ENCODE data around the gene FAM210A. TPM values are rescaled to one million over a fixed set of nuclear protein-coding genes. Genes with fewer than 3 reads are reported as not detected.

FAM210A gene
- total RNA-seq, 1 experiment from 2014 or later = 17.1 TPM

- POLR2A ChIA-PET = no interaction called here
- TF ChIP-seq, protein P1, sequence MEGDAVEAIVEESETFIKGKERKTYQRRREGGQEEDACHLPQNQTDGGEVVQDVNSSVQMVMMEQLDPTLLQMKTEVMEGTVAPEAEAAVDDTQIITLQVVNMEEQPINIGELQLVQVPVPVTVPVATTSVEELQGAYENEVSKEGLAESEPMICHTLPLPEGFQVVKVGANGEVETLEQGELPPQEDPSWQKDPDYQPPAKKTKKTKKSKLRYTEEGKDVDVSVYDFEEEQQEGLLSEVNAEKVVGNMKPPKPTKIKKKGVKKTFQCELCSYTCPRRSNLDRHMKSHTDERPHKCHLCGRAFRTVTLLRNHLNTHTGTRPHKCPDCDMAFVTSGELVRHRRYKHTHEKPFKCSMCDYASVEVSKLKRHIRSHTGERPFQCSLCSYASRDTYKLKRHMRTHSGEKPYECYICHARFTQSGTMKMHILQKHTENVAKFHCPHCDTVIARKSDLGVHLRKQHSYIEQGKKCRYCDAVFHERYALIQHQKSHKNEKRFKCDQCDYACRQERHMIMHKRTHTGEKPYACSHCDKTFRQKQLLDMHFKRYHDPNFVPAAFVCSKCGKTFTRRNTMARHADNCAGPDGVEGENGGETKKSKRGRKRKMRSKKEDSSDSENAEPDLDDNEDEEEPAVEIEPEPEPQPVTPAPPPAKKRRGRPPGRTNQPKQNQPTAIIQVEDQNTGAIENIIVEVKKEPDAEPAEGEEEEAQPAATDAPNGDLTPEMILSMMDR (IDR thresholded peaks at IDR 0.05; ENCODE audit: insufficient read depth in 1 of 2, low read depth in 1 of 2, low read length in 1 of 2, severe bottlenecking in 1 of 2, unreplicated experiment in 1 of 2) = no peak
Measured at GRCh38 chr18:13745696-13746095, 19.3 kb upstream of the FAM210A start.

DNA sequence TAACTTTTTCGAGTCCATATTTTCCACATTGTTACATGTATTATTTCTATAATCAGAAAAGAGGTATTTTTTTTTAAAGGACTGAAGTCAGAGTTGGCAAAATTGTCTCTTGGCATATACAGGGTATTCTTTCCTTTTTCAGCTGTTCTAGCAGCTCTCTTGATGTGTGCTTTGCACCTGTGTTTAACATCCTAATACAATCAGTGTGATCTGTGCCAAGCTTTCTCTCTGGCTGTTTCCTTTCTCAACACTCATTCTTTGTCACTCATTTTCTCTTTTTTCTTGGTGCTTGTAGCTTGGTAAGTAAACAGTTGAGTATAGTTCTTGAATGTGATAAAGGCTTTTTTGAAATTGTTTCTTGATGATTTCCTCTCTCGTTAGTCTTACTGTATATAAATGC is 9.3 kb upstream of the FAM210A start:
- Mint-ChIP-seq H3K27me3 (ENCODE audit: insufficient read depth, unreplicated experiment) (no peaks in the 10 kb centered on the region), H3K9me3 (ENCODE audit: unreplicated experiment) (no peaks in the 10 kb centered on the region), H3K4me3 (ENCODE audit: unreplicated experiment) (no peak overlapping the region), H3K27ac (ENCODE audit: unreplicated experiment) (no peak overlapping the region), H3K36me3 (ENCODE audit: insufficient read depth, unreplicated experiment) (peaks cover 36% of the 10 kb centered on the region), H3K4me1 (ENCODE audit: low read depth, unreplicated experiment) (no peaks in the 10 kb centered on the region)
- TF ChIP-seq, protein P1 (IDR thresholded peaks at IDR 0.05; ENCODE audit: insufficient read depth in 1 of 2, low read depth in 1 of 2, low read length in 1 of 2, severe bottlenecking in 1 of 2, unreplicated experiment in 1 of 2) = no peak
- CTCF ChIA-PET = no interaction called here
- no peaks in the 10 kb centered on the region for H3K9me3 ChIP-seq
- no TSS peak for BruUV-seq (replicated peaks)
- POLR2A ChIA-PET = no interaction called here
- no peak overlapping the region for H3K4me3 ChIP-seq (ENCODE audit: low read depth, low read length)
- intact Hi-C loops (cut with micrococcal nuclease; ENCODE audit: unreplicated experiment) = no loop called here
- no peaks in the 10 kb centered on the region for H3K27me3 ChIP-seq (replicated peaks; ENCODE audit: control insufficient read depth, insufficient read depth, low read length)
- DNase-seq = no peak
- H3K36me3 ChIP-seq (ENCODE audit: control insufficient read depth, insufficient read depth, low read length) = no peaks in the 10 kb centered on the region
- no peaks in the 10 kb centered on the region for H3K4me1 ChIP-seq

More at GRCh38 chr18:13745696-13746095, 19.3 kb upstream of the FAM210A start:
- Histone ChIP-seq H3K4me3 (ENCODE audit: low read depth, low read length) (no peak overlapping the region), H3K9me3 (no peaks in the 10 kb centered on the region), H3K4me1 (no peaks in the 10 kb centered on the region), H3K27me3 (replicated peaks; ENCODE audit: control insufficient read depth, insufficient read depth, low read length) (no peaks in the 10 kb centered on the region), H3K36me3 (ENCODE audit: control insufficient read depth, insufficient read depth, low read length) (no peaks in the 10 kb centered on the region)
- CTCF ChIA-PET = no interaction called here
- no peaks in the 10 kb centered on the region for H3K9me3 Mint-ChIP-seq (ENCODE audit: unreplicated experiment)
- BruUV-seq (replicated peaks) = no TSS peak
- no peaks in the 10 kb centered on the region for H3K27me3 Mint-ChIP-seq (ENCODE audit: insufficient read depth, unreplicated experiment)
- no peak for DNase-seq
- H3K36me3 Mint-ChIP-seq (ENCODE audit: insufficient read depth, unreplicated experiment) = peaks cover 65% of the 10 kb centered on the region
- H3K4me3 Mint-ChIP-seq (ENCODE audit: unreplicated experiment) = no peak overlapping the region
- H3K27ac Mint-ChIP-seq (ENCODE audit: unreplicated experiment) = no peak overlapping the region
- intact Hi-C loops (cut with micrococcal nuclease; ENCODE audit: unreplicated experiment) = no loop called here
- H3K4me1 Mint-ChIP-seq (ENCODE audit: low read depth, unreplicated experiment) = no peaks in the 10 kb centered on the region

GRCh38 chr18:13730481-13730880 is 4.1 kb upstream of the FAM210A start:
- no peaks in the 10 kb centered on the region for H3K27me3 Mint-ChIP-seq (ENCODE audit: insufficient read depth, unreplicated experiment)
- H3K9me3 ChIP-seq = no peaks in the 10 kb centered on the region
- no TSS peak for BruUV-seq (replicated peaks)
- no peaks in the 10 kb centered on the region for H3K27me3 ChIP-seq (replicated peaks; ENCODE audit: control insufficient read depth, insufficient read depth, low read length)
- H3K4me3 Mint-ChIP-seq (ENCODE audit: unreplicated experiment) = no peak overlapping the region
- CTCF ChIA-PET = no interaction called here
- no peaks in the 10 kb centered on the region for H3K9me3 Mint-ChIP-seq (ENCODE audit: unreplicated experiment)
- TF ChIP-seq, protein P1 (IDR thresholded peaks at IDR 0.05; ENCODE audit: insufficient read depth in 1 of 2, low read depth in 1 of 2, low read length in 1 of 2, severe bottlenecking in 1 of 2, unreplicated experiment in 1 of 2) = no peak
- peaks cover 9% of the 10 kb centered on the region for H3K4me1 Mint-ChIP-seq (ENCODE audit: low read depth, unreplicated experiment)
- no peaks in the 10 kb centered on the region for H3K4me1 ChIP-seq
- H3K36me3 Mint-ChIP-seq (ENCODE audit: insufficient read depth, unreplicated experiment) = peaks cover 25% of the 10 kb centered on the region
- intact Hi-C loops (cut with micrococcal nuclease; ENCODE audit: unreplicated experiment) = no loop called here
- no peak overlapping the region for H3K27ac Mint-ChIP-seq (ENCODE audit: unreplicated experiment)
- POLR2A ChIA-PET = no interaction called here
- no peak overlapping the region for H3K4me3 ChIP-seq (ENCODE audit: low read depth, low read length)
- no peaks in the 10 kb centered on the region for H3K36me3 ChIP-seq (ENCODE audit: control insufficient read depth, insufficient read depth, low read length)
- no peak for DNase-seq

All from Caco-2 (cell line).